NCI-H774 (cell line): Measurements from ENCODE around the gene GALNT6.

Experiments
- DNase-seq: peaks from one replicate; lab custom pipeline; 2025; lab: John Stamatoyannopoulos, UW

The GALNT6 gene, protein sequence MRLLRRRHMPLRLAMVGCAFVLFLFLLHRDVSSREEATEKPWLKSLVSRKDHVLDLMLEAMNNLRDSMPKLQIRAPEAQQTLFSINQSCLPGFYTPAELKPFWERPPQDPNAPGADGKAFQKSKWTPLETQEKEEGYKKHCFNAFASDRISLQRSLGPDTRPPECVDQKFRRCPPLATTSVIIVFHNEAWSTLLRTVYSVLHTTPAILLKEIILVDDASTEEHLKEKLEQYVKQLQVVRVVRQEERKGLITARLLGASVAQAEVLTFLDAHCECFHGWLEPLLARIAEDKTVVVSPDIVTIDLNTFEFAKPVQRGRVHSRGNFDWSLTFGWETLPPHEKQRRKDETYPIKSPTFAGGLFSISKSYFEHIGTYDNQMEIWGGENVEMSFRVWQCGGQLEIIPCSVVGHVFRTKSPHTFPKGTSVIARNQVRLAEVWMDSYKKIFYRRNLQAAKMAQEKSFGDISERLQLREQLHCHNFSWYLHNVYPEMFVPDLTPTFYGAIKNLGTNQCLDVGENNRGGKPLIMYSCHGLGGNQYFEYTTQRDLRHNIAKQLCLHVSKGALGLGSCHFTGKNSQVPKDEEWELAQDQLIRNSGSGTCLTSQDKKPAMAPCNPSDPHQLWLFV

DNA sequence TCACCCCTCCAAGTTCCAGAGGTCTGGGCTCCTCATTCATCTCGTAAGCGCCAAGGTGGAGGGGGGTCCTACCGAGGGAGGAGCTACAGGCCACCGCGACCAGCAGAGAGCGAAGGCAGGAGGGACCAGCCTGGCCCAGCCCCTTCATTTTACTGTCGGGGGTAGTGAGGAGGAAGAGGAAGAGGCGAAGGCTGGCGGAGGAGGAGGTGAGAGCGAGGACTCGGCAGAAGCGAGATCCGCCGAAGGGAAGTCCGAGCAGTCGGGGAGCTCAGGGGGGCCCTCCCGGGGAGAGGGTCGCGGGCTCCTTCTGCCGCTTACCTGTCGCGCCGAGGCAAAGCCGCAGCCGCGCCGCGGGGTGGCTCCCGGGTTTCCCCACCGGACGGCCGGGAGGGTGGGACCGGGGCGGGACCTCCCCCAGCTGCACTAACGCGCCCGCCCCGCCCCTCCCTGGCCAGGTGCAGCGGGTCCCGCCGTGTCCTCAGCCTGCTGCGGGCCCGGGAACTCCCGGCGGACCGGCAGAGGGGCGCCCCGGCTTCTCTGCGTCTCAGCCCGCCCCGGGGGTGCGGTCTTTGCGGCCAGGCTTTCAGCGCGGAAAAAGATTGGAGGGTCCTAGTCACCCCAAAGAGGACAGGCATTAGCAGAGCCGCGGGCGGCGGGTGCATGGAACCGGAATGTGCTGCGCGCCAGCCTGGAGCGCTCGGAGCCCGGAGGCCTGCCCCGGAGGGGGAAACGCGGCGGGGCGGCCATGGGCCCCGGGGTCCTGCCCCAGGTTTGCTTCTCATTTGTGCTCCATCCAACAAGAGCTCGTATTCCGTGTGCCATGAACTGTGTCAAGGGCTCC, at the start of gene GALNT6:
Gene GALNT6 (minus strand): TSS at position 124 of the 841 bp plus-strand sequence. CDS start 11,625 bp downstream, outside the sequence.
- DNase-seq: peak; percentile 74

DNA sequence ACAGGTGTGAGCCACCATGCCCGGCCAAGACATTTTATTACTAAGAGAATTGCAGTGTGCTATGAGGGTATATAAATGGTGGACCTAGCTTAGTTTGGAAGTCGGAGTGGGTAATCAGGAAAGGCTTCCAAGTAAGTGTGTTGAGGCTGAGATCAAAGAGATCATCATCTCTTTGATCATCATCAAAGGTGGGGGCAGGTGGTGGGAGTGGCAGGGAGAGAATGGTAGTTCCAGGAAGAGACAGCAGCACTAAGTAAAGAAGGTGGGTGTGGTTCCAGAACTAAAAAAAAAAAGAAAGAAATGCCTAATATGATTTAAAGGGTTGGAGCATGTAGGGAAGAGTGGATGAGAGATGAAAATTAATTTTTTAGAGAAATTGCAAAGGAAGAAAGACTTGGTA, 48.1 kb upstream of the GALNT6 start:
- DNase-seq: no peak

DNA sequence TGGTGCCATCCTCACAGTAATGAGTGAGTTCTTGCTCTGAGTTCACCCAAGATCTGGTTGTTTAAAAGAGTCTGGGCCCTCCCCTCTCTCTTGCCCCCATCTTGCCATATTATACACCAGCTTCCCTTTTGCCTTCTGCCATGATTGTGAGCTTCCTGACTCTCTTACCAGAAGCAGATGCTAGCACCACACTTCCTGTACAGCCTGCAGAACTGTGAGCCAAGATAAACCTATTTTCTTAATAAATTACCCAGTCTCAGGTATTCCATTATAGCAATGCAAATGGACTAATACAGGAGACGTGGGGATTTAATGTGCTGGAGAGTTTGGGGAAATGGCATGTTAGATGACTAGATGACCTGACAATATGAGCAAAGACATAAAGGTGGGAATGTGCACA, 46.2 kb upstream of the GALNT6 start:
- DNase-seq: peak; percentile 45

DNA sequence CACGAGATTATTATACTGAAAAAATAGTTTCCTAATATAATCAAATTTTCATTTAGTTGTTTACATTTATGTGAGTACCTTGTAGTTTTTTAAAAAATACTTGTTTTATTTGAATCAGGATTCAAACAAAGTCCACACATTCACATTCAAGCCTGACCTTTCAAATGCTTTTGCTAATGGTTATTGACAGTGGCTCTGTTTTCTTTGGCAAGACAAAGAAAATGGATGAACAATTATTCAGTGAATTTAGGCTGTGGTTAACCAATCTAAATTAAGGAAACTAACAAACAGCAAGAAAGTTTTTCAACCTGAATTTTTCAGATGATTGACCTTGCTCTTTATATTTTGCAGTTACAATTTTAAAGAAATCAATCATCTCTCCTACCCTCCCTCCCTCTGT, 43.1 kb upstream of the GALNT6 start:
- DNase-seq: peak; percentile 53

DNA sequence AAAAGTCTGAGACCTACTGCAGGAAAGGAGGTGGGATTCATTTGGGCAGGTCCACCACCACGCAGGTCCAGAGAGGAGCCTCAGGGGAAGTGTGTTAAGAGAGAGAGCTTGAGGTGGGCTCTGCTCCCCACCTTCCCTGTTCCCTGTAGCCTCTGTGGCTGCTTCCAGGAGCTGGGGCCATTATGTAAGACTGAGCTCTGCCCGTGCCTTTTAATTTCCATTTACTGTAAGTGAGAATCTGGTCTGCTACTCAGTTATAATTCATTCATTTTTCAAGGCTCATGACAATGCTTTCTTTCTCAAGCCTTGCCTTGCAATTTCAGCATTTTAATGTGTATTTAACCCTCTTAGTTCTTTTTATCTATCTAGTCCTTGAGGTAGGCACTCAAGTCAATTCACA, 41.7 kb upstream of the GALNT6 start:
- no peak for DNase-seq

DNA sequence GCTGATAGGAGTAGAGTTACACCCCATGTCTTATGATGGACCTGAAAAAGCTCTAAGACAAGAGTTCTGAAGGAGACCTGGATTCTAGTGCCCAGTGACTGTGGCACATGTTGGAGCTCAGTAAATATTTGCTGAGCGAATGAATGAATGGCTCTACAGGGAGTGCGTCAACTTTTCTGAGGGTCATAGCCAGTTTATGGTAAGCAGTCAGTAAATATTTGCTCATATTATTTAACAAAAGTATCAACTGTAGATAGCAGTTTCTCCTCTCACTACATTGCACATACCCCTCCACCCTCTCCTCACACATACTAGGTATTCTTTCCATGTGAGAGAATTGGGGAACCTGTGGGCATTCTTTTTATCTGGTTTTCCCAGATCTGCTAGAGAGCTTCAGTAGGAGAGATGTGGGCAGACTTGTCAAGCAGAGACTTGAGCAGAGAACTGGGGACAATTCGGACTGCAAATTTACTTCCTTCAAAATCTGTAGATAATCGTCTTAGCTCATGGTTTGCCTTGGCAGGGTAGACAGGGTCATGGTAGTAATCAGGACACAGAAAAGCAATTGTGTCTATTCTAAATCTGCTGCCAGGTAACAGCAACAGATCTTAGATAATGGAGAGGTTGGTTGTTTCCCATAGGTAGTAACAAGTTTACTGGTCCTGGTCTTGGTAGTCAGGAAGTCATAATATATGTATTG, 39.1 kb upstream of the GALNT6 start:
- DNase-seq: peak; percentile 84

DNA sequence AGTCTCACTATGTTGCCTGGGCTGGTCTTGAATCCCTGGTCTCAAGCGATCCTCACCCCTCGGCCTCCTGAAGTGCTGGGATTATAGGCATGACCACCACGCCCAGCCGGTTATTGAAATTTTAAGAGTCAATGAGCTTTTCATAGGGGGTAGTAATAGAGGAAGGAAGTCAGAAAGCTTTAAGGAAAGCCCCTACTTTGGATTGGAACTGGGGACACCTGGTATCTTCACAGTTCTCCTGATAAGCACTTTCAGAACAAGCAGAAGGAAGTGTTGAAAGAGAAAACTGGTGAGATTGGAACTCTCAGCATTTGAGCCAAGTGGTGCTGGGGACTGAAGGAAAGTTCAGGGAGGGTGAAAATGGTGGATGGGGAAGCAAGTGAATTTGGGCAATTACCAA, 38.5 kb upstream of the GALNT6 start:
- no peak for DNase-seq

DNA sequence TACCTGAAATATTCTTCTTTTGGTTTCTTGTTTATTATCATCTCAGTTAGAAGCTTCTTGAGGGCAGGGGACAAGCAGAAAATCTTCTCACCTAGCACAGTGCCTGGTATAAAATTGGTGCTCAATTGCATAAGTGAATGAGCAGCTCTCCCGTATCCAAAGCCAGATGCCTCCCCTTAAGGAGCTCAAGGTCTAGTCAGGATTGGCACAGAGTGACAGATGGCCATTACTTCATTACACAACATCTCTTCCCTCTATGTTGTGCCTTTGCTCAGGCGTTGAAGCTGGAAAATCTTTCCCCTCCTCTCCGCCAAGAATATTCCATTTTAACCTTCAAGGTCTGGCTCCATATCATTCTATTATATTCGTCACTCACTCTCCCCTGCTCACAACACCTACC, 37.0 kb upstream of the GALNT6 start:
- no peak for DNase-seq

DNA sequence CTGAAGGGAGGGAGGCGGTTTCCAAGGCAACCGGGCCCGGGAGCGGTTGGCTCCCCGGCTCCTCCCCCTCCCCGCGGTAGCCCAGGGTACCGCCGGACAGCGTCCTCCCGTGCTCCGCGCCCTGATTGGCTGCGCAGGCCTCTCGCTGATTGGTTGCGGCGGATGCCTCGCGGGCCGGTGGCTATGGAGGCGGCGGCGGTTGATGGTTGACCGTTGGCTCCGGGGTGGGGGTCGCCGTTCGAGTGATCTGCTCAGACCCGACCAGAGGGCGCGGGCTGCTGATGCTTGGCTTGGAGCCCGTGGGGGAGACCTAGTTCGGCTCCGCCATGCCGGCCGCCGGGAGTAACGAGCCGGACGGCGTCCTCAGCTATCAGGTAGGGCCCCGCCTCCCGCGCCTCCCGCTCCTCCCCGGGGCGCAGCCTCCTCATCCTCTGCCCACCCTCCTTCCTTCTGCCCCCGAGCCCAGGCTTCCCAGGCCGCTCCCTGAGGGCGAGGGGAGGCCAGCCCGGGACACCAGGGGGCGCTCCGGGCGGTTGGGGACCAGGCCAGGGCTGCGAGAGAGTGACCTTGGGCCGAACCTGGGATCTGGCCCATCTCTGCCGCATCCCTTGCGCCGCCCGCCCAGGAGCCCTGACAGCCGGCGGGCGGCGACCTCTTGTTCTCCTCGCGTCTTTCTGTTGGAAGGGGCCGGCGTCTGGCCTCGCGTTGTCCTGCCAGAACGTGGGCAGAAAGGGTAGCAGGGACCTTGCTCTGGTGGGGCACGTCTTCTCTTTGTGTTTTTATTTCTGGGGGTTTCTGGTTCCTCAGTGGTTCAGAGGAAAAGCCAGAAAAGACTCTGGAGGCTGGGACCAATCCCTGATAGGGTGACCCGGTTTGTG, 33.7 kb upstream of the GALNT6 start, which contains the start of gene SLC4A8:
Gene SLC4A8 (plus strand): TSS at position 170 of the 878 bp plus-strand sequence. CDS start 157 bp downstream, at position 327.
- peak; percentile 97 for DNase-seq

DNA sequence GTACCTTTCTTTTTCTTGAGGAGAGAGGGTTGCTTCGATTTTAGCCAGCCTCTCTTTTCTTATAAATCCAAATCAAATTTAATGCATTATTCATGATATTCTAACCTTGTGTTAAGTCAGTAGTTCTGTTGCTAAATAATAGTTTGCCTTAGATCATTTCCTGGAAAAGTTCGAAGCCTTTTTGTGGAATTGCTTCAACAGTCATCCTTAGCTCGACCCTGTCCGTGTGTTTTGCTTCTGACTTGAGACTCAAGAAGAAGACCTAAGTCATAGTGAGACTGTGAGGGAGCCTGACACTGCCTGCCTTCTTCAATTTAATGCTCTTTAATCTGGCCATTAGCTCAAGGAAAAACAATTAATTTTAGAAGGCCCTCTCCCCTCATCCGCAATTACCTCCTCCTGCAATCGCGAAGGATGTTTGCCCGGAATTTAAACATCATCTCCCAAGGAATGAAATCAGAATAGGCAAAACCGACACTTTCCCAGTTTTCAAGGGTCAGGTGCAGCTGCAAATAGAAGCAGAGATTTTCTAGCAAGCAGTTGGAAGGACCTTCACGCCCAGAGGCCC, 33.0 kb upstream of the GALNT6 start:
- DNase-seq: no peak

DNA sequence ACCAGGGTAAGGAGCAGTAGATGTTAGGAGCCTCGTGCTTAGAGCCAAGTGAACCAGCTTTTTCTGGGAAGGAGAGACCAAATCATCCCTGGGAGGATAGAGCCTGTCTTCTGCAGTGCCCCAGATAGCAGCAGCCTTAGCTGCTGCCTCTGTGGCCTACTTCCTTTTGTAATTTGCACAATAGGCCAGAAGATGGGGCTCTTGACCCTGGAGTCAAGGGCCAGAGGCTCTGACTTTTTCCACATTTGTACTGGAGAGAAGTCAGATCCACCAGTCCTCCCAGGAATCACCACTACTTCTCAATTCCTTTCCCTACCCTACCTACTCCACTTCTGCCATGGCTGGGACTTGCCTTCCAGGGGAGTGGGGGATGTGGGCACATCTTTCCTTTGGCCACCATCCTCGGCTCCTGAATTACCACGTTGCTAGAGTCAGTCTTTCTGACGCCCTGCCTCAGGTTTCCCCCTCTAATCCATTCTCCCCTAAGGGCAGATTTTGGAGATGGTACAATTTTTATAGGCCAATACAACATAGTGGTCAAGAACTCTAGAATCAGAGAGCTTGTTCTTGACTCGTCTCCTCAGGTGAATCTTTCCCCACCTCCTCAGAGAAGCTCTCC, 30.2 kb upstream of the GALNT6 start:
- peak; percentile 80 for DNase-seq

DNA sequence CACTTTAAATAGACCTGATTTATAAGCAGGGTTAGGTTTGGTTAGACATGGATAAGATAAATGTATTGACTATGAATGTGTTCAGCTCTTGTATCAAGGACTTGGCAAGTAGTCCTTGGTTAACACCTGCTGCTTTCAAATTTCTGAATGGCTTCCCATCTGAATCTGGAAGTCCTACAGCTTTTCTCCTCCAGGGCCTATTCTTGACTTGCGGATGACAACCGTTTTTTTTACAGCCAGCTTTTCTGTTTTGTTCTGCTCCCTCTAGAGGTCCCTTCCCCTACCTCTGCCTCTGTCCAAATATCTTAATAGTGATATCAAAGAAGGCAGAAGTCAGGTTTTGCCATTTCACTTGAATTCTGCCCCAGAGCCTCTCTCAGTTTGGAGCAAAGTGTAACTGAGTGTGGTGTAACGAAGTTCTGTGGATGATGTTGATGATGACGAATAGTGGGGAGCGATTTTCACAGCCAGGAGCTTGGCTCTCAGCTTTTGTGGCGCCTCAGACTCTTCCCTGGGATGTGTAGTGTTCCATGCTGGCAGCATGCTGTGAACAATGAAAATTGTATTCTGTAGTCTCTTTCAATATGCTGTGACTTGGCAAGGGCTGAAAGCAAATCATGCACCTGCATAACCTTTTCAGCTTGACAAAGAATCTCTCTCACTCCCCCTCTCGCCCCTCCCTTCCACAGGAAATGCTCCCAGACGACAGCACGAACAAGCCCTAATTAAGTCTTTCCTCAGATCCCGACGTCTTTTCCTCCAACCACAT, 28.4 kb upstream of the GALNT6 start:
- DNase-seq: peak; percentile 81

DNA sequence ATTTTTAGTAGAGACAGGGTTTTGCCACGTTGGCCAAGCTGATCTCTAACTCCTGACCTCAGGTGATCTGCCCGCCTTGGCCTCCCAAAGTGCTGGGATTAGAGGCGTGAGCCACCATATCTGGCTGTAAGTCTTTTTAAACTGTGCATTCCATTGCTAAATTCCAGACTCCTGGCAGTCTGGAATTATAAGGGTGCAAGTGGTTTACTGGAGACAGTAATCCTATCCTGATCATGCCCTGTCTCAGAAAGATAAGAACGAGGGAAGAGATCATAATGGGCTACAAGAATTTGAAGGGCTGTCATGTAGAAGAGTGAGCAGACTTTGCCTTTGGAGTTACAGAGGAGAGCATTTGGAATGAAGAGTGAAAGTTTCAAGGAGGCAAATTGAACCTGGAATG, 26.6 kb upstream of the GALNT6 start:
- no peak for DNase-seq

DNA sequence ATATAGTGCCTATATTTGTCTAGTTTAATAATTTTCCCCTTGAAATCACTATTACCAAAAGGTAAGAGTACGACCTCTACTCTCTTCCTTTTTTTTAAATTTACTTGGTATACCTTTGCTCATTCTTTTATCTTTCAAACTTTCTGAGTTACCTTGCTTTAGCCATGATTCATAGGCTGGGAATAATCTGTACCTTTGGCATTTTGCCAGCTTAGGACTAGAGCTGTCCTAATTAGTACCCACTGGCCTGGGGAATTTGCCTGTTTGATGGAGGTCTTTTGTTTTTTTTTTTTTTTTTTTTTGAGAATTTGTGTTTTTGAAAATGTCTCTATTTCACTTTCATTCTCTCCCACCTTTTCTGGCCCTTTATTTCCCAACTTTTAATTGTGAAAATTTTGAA, 24.7 kb upstream of the GALNT6 start:
- no peak for DNase-seq

DNA sequence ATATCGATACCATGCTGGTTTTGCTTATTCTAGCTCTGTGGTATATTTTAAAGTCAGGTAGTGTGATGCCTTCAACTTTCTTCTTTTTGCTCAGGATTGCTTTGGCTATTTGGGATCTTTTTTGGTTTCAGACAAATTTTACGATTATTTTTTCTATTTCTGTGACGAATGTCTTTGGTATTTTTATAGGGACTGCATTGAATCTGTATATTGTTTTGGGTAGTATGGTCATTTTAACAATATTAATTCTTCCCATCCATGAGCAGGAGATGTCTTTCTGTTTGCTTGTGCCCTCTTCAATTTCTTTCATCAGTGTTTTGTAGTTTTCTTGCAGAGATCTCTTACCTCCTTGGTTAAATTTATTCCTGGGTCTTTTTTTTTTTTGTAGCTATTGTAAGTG, 22.6 kb upstream of the GALNT6 start:
- no peak for DNase-seq

DNA sequence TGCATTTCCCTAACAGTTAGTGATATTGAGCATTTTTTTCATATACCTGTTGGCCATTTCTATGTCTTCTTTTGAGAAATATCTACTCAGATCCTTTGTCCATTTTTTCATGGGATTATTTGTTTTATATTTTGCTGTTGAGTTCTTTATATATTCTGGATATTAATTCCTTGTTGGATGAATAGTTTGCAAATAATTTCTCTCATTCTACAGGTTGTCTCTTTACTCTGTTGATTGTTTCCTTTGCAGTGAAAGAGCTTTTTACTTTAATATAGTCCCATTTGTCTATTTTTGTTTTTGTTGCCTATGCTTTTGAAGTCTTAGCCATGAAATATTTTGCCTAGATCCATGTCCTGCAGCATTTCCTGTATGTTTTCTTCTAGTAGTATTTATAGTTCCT, 21.9 kb upstream of the GALNT6 start:
- no peak for DNase-seq

DNA sequence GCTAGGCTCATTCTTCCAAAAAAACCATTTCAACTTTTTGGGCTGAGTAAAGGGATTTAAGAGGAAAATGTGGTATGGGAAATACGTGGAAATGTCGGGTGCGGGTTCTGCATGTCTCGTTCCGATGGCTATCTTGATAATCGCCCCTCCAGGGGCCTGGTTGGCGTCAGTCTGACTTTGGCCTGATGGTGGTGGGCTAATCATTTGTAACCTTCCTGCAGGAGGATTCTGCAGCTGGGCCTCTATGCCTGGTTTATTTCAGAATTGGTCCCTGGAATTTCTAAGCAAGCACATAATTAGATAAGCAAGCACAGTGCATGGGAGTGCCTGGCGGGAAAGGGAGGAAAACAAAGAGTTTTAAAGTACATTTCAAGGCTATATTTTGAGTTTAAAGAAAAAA, 18.6 kb upstream of the GALNT6 start:
- no peak for DNase-seq

DNA sequence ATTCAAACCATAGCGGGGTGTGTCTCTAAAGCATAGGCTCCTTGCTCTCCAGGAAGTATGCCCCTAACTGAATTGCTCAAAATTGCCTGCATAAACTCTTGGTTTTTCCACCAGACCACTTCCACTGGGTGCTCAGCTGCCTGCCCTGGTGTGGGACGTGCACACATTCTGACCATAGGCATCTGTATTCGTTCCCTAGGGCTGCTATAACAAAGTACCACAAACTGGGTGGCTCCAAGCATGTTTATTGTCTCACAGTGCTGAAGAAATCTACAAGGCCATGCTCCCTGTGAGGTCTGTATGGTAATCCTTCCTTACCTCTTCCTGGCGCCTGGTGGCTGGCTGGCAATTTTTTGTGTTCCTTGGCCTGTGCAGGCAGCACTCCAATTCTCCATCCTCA, 16.4 kb upstream of the GALNT6 start:
- DNase-seq: no peak

DNA sequence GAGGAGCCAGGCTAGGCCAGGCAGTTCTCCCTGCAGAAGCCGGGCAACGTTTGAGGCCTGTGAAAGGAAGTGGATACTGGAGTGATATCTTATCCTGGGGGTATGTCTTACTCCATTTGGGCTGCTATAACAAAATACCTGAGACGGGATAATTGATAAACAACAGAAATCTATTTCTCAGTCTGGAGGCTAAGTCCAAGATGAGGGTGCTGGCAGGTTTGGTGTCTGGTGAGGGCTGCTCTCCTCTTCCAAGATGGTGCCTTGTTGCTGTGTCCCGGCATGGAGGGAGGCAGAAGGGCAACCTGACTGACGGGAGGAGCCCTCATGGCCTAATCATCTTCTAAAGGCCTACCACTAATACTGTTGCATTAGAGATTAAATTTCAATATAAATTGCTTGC, 15.7 kb upstream of the GALNT6 start:
- no peak for DNase-seq
